ENCODE data around the gene XPNPEP3.
A peak's percentile ranks its signal among the peaks of the same experiment; 100 is the strongest.

XPNPEP3 gene

DNA sequence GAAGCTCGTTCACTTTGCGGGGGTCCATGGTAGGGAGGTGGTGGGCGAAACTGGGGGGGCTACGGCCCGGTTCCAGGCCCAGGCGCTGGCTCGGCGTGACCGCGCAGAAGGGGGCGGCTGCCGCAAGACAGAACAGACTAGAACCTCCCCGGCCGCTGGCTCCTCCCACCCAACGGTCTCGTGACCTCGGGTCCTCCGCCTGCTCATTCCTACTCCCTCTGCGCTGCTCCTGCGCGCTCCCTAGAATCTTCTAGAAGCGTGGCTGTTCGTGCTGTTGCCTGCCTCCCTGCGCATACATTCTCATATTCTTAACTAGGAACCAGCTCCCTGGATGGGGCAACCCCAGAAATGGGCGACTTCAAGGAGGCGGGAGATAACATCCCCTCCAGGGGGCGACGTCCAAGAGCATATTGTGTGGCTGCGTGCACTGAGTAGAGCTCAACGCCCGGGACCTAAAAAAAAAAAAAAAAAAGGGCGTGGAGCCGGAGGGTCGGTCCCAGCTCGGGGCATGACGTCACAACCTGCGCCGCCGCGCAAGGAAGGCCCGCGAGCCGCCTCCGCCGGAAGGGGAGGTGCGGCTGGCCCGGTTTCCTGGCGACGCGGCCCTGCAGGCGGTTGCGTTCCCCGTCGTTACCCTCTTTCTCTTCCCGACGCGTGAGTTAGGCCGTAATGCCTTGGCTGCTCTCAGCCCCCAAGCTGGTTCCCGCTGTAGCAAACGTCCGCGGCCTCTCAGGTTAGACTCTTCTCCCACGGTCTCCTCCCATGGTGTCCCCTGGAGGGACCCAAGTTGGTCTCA is at the start of gene XPNPEP3, which contains the start of gene ST13:
Gene XPNPEP3 (plus strand): TSS at position 636 of the 796 bp plus-strand sequence. CDS start 34 bp downstream, at position 670.
Gene ST13 (minus strand): TSS at position 127 of the 796 bp plus-strand sequence. CDS start 99 bp downstream, at position 28.
- TF ChIP-seq, protein P1, sequence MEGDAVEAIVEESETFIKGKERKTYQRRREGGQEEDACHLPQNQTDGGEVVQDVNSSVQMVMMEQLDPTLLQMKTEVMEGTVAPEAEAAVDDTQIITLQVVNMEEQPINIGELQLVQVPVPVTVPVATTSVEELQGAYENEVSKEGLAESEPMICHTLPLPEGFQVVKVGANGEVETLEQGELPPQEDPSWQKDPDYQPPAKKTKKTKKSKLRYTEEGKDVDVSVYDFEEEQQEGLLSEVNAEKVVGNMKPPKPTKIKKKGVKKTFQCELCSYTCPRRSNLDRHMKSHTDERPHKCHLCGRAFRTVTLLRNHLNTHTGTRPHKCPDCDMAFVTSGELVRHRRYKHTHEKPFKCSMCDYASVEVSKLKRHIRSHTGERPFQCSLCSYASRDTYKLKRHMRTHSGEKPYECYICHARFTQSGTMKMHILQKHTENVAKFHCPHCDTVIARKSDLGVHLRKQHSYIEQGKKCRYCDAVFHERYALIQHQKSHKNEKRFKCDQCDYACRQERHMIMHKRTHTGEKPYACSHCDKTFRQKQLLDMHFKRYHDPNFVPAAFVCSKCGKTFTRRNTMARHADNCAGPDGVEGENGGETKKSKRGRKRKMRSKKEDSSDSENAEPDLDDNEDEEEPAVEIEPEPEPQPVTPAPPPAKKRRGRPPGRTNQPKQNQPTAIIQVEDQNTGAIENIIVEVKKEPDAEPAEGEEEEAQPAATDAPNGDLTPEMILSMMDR (IDR thresholded peaks at IDR 0.05; ENCODE audit: borderline replicate concordance, insufficient read depth, low read depth, low read length): no peak

DNA sequence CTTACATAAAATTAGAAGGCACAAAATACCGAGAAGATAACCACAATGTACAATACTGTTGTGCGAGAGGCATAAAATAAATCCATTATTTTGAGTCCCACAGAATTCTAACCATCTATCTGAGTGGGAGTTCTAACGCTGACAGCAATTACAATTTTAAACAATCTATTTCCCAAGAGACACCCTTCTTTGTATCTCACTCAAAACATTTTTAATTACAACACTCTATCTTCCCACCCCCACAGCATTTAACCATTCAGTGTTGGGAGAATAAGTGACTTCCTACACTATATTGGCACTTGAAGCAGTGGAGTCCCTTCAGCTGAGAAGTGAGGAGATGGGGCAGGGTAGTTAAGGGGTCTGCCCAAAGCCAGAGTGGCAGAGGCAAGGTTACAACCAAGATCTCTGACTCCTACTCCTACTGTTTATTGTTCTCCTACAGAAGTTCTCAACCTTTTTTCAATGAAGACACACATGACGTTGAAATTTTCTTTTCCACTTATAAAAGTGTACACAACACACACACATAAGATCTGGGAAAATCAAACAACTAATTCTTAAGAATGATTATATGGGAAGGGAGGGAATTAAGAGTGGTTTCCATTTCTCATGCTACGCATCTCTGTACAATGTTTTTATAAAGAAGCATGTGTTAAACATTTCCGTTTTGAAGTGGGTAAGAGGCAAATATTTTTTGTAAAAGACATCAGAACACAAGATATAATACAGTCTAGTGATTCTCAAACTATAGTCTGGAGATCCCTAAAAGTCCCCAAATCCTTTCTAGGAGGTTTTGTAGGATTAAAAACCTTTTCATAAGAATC is 48.7 kb upstream of the XPNPEP3 start:
- TF ChIP-seq, protein P1 (IDR thresholded peaks at IDR 0.05; ENCODE audit: borderline replicate concordance, insufficient read depth, low read depth, low read length): no peak
- no peak overlapping the region for H3K4me3 ChIP-seq (ENCODE audit: low read depth, low read length)

More for the DNA sequence above, at the start of gene XPNPEP3, which contains the start of gene ST13:
- H3K4me3 ChIP-seq (ENCODE audit: low read depth, low read length): peak within 1 kb of the TSS; percentile 84

DNA sequence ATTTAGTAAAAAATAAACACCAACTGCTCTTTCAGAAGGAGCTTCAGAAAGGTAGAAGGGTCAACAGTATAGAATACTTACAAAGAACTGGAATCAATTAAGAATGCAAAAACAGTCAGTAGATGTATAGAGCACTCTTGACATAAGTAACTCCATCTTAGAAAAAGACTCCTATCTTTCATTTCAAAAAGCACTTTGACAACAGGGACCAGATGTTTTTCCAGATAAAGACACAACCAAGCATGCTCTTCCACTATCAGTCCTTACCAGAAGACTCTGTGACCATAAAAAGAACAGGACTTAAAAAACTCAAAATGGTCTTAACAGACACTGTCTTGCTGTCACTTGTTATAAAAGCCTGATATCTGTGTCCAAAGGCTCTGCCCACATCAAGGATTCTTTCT is 43.0 kb upstream of the XPNPEP3 start:
- no peak overlapping the region for H3K4me3 ChIP-seq (ENCODE audit: low read depth, low read length)
- TF ChIP-seq, protein P1 (IDR thresholded peaks at IDR 0.05; ENCODE audit: borderline replicate concordance, insufficient read depth, low read depth, low read length): no peak

DNA sequence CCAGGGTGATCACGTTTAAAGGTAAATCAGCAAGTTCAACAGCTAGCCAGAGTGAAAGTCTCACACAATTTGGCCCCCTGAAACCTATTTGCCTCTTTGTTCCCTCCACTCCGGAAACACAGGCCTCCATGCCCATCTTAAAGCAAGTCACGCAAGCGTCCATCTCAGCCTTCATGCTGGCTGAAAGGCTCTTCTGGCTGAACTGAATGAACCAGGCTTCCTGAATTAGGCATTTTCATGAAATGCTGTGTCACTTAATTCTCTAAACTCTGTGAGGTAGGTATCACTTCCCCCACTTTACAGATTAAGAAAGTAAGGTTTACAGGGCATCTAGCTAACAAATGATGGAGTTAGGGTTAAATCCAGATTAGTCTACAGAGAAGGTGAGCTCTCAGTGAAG is 39.2 kb upstream of the XPNPEP3 start:
- TF ChIP-seq, protein P1 (IDR thresholded peaks at IDR 0.05; ENCODE audit: borderline replicate concordance, insufficient read depth, low read depth, low read length): no peak
- peak overlapping the region; percentile 96 for H3K4me3 ChIP-seq (ENCODE audit: low read depth, low read length)

DNA sequence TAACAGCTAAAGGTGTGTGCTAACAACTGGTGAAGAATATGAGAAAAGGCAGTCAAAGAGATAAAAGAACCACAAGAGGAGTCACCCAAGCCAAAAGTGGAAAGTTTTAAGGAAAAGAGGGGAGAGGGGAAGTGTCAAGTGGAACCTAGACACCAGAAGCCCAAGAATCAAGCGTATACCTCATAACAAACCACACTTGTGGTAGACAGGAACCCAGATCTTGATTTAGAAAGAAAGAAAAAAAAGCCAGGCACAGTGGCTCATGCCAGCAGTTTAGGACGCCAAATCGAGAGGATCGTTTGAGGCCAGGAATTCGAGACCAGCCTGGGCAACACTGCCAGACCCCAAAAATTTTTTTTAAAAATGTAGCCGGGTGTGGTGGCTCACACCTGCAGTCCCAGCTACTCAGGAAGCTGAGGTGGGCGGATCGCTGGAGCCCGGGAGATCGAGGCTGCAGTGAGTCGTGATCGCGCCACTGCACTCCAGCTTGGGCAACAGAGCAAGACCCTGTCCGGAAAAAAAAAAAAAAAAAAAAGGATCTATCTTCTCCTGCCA is 38.7 kb upstream of the XPNPEP3 start:
- H3K4me3 ChIP-seq (ENCODE audit: low read depth, low read length): peak overlapping the region; percentile 96
- TF ChIP-seq, protein P1 (IDR thresholded peaks at IDR 0.05; ENCODE audit: borderline replicate concordance, insufficient read depth, low read depth, low read length): no peak

DNA sequence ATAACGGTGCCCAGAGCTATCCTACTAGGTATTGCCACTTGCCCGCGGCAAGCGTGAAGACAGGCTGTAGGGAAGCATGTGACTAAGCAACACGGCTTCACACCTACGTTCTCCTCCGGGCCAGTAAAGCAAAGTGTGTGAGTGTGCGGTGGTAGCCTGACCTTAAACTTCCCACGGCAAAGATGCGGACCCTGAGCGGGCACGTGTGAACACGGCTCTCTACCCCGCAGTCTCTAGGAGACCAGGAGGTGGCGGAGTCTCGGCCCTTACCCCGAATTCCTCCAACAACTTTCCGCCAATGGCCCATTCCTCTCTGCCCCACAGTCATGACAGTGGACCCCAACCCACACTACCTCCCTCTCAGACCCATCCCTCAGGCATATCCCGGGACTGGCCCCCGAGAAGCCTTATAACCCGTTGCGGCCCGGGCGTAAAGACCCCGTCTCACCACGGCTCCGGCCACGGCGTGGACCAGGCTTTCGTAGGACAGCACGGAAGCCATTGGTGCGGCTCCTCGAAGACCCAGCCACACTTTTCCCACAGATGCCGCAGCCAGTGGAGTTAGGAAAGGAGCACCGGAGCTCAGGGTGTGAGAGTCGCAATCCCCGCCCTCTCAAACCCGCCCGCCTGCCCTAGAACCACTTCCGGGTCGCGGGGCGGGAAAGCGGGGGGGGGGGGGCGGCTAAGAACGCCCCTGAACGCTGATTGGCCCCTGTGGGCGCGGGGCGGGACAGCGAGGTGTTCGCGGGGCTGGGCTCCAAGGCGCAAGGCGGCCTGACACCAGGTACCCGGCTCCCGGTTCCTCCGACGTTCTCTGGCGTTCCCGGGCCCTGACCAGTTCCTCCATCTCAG is 38.0 kb upstream of the XPNPEP3 start, which contains the start of gene SLC25A17:
Gene SLC25A17 (minus strand): TSS at position 600 of the 852 bp plus-strand sequence. CDS start 98 bp downstream, at position 502.
- peak within 1 kb of the TSS; percentile 96 for H3K4me3 ChIP-seq (ENCODE audit: low read depth, low read length)
- TF ChIP-seq, protein P1 (IDR thresholded peaks at IDR 0.05; ENCODE audit: borderline replicate concordance, insufficient read depth, low read depth, low read length): peak; percentile 45; the same call in 1 of the 2 replicates
